SK-N-SH (cell line): ENCODE measurements around the gene SGCA. TPM values are rescaled to one million over a fixed set of nuclear protein-coding genes. Genes with fewer than 3 reads are reported as not detected.

Source experiments
- CTCF ChIA-PET: fragments of 300-600, 350-600 bp; formaldehyde crosslinking; extraction: SDS; loops from one replicate; lab custom pipeline; 2021; lab: Yijun Ruan, JAX
- POLR2A ChIA-PET: fragments of 350-600 bp; sonication (Branson Sonifier 250); formaldehyde crosslinking; extraction: SDS; loops from one replicate; lab custom pipeline; 2020; ENCODE audit warnings: antibody characterized with exemption, inconsistent platforms; lab: Yijun Ruan, JAX
- DNase-seq: peaks from one replicate; pipeline ENCODE4 v3.0.0; 2012
- H2AFZ ChIP-seq: fragments of 200-600 bp; sonication (generic); 2 replicates; pipeline ENCODE4 v1.8.1; 2016; ENCODE audit warnings: antibody characterized with exemption, mild to moderate bottlenecking, low read depth
- H3F3A ChIP-seq: fragments of 200-600 bp; sonication (generic); replicated peaks from 2 replicates; pipeline ENCODE3; 2016; ENCODE audit warnings: antibody characterized with exemption, mild to moderate bottlenecking; ENCODE audit not compliant: insufficient read depth
- H3K27ac ChIP-seq, 2 experiments: fragments of 200-500 bp in 1 of 2; fragments of 200-600 bp in 1 of 2; sonication (Bioruptor generic) in 1 of 2; sonication (generic), shearing (Covaris generic) in 1 of 2; 2 replicates each; pipeline versions ENCODE4 v1.5.1 to v1.6.1; 2014 to 2016; ENCODE audit warnings: low read depth in 2 of 2, inconsistent platforms in 1 of 2, low read length in 1 of 2, mild to moderate bottlenecking in 1 of 2, mixed read lengths in 1 of 2
- H3K27me3 ChIP-seq: fragments of 200-600 bp; sonication (generic), shearing (Covaris generic); 2 replicates; pipeline ENCODE4 v1.6.1; 2016; ENCODE audit warnings: mixed run types; ENCODE audit not compliant: insufficient read depth
- H3K36me3 ChIP-seq, 2 experiments: fragments of 200-500 bp in 1 of 2; fragments of 200-600 bp in 1 of 2; sonication (Bioruptor generic) in 1 of 2; sonication (generic) in 1 of 2; replicated peaks in 1 of 2; 2 replicates each; pipeline versions ENCODE3 to v1.5.1; 2014 to 2016; ENCODE audit warnings: low read length in 1 of 2, mild to moderate bottlenecking in 1 of 2; ENCODE audit not compliant: insufficient read depth in 2 of 2, control insufficient read depth in 1 of 2
- H3K4me1 ChIP-seq, 2 experiments: fragments of 200-500 bp in 1 of 2; fragments of 200-600 bp in 1 of 2; sonication (Bioruptor generic) in 1 of 2; sonication (generic), shearing (Covaris generic) in 1 of 2; 2 replicates each; pipeline versions ENCODE4 v1.5.1 to v1.6.1; 2014 to 2016; ENCODE audit warnings: low read depth in 1 of 2, low read length in 1 of 2, mixed run types in 1 of 2; ENCODE audit not compliant: insufficient read depth in 2 of 2, control insufficient read depth in 1 of 2
- H3K4me2 ChIP-seq: fragments of 200-600 bp; sonication (generic), shearing (Covaris generic); 2 replicates; pipeline ENCODE4 v1.6.1; 2017; ENCODE audit warnings: mixed run types
- H3K4me3 ChIP-seq, 2 experiments: fragments of 200-500 bp in 1 of 2; fragments of 200-600 bp in 1 of 2; sonication (Bioruptor generic) in 1 of 2; sonication (generic), shearing (Covaris generic) in 1 of 2; 2 replicates each; pipeline versions ENCODE4 v1.5.1 to v1.8.1; 2014 to 2016; ENCODE audit warnings: low read depth in 2 of 2, inconsistent platforms in 1 of 2, low read length in 1 of 2, mild to moderate bottlenecking in 1 of 2, mixed read lengths in 1 of 2, moderate library complexity in 1 of 2
- H3K79me2 ChIP-seq: fragments of 200-600 bp; sonication (generic); 2 replicates; pipeline ENCODE4 v1.8.1; 2017; ENCODE audit warnings: mild to moderate bottlenecking; ENCODE audit not compliant: insufficient read depth
- H3K9ac ChIP-seq: fragments of 200-600 bp; sonication (generic); 2 replicates; pipeline ENCODE4 v1.6.1; 2017; ENCODE audit warnings: mixed run types
- H3K9me2 ChIP-seq: fragments of 200-600 bp; sonication (generic); 2 replicates; pipeline ENCODE4 v1.6.1; 2017; ENCODE audit warnings: mixed run types
- H3K9me3 ChIP-seq: fragments of 200-600 bp; sonication (generic); 2 replicates; pipeline ENCODE4 v1.6.1; 2017; ENCODE audit warnings: mixed run types, mild to moderate bottlenecking, moderate library complexity
- H4K20me1 ChIP-seq: fragments of 200-600 bp; sonication (generic); 2 replicates; pipeline ENCODE4 v1.6.1; 2017; ENCODE audit warnings: mild to moderate bottlenecking, mixed run types; ENCODE audit not compliant: insufficient read depth
- CHD2 ChIP-seq: fragments of 150-350 bp; IDR thresholded peaks from 2 replicates; pipeline ENCODE4 v1.6.1; 2018; ENCODE audit warnings: low read length; ENCODE audit not compliant: partially characterized antibody
- GABPA ChIP-seq: IDR thresholded peaks from 2 replicates; pipeline ENCODE4 v1.4.0; 2012; ENCODE audit warnings: low read depth, mild to moderate bottlenecking
- MXI1 ChIP-seq: IDR thresholded peaks from 2 replicates; pipeline ENCODE4 v1.6.1; 2012; ENCODE audit warnings: mild to moderate bottlenecking, low read depth, low read length, improper control_type of control experiment
- TAF1 ChIP-seq: IDR thresholded peaks from 2 replicates; pipeline ENCODE4 v1.6.1; 2012; ENCODE audit warnings: low read depth, mild to moderate bottlenecking, low read length, moderate library complexity, borderline replicate concordance
- WGBS: methylation state at CpG from one replicate; pipeline ENCODE4 v1.1.6; 2017; ENCODE audit warnings: low lambda C conversion rate; 5-methylcytosine and 5-hydroxymethylcytosine counted together
- polyA plus RNA-seq, 3 experiments: library from polyadenylated mRNA; depleted of rRNA; stranded (reverse); fragments of >200 nt; gene quantifications; 2 replicates each; pipeline ENCODE4 v1.2.3, GENCODE V29; 2012
- TF ChIP-seq, protein P1 (sequence below): fragments of 200-600 bp; sonication (generic); IDR thresholded peaks from 2 replicates; pipeline ENCODE4 v1.6.1; 2017; ENCODE audit warnings: antibody characterized with exemption, mild to moderate bottlenecking, moderate library complexity

Gene SGCA
- polyA plus RNA-seq, 1 of the 3 experiments (the other 2 are of a cell fraction), result not detected

DNA sequence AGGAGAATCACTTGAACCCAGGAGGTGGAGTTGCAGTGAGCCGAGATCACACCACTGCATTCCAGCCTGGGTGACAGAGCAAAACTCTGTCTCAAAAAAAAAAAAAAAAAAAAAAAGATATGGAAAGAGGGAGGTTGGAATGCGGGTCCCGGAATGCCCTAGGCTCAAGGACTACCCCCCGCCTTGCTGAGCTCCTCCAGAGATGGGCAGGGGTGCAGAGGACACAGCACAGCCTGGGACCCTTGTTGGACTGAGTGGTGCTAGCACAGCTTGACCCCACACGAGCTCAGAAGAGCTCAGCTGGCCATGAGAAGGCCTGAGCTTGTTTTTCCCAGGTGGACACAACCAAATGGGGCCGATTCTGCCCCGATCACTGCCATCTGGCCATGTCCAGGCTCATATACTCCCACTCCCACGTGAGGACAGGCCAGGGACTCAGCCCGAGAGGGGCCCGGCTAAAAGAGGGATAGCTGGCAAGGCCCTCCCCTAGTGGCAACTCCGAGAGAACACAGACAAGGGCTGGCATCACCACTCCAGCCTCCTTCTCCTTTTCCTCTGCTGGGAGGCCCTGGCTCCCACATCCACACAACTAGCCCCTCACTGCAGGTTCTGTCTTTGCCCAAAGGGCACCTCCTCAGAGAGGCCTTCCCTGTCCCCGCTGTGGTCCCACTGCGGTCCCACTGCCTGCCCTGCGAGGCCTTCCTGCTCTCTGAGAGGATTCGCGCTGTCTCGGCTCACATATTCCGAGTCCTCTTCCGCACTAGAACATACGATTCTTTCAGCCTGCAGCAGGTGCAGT lies 11.0 kb downstream of the SGCA start:
- no peak overlapping the region for H3K4me3 ChIP-seq
- H4K20me1 ChIP-seq, result peaks cover 3% of the 10 kb centered on the region; the same call in 1 of the 2 replicates
- no peaks in the 10 kb centered on the region for H3K9me3 ChIP-seq
- no peak overlapping the region for H2AFZ ChIP-seq
- H3F3A ChIP-seq, result peaks cover 55% of the 10 kb centered on the region
- ChIA-PET CTCF (interaction anchor here (0.9 to 17.0 kb wide), 13 partner anchors 8 to 122 kb away, joined by 3 to 517 read pairs (median 21); partner anchors contain the start of genes COL1A1, PDK2 and PPP1R9B), POLR2A (interaction anchor here (1.6 to 2.0 kb wide), 3 partner anchors 11 to 21 kb away, joined by 4 to 17 read pairs (median 7); partner anchors contain the start of gene SGCA)
- TF ChIP-seq, protein P1, sequence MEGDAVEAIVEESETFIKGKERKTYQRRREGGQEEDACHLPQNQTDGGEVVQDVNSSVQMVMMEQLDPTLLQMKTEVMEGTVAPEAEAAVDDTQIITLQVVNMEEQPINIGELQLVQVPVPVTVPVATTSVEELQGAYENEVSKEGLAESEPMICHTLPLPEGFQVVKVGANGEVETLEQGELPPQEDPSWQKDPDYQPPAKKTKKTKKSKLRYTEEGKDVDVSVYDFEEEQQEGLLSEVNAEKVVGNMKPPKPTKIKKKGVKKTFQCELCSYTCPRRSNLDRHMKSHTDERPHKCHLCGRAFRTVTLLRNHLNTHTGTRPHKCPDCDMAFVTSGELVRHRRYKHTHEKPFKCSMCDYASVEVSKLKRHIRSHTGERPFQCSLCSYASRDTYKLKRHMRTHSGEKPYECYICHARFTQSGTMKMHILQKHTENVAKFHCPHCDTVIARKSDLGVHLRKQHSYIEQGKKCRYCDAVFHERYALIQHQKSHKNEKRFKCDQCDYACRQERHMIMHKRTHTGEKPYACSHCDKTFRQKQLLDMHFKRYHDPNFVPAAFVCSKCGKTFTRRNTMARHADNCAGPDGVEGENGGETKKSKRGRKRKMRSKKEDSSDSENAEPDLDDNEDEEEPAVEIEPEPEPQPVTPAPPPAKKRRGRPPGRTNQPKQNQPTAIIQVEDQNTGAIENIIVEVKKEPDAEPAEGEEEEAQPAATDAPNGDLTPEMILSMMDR, result peak; percentile 37
- TF ChIP-seq CHD2, result no peak
- TF ChIP-seq TAF1, result no peak
- no peak for TF ChIP-seq MXI1
- peak overlapping the region; percentile 94 to 100 for H3K27ac ChIP-seq
- no peaks in the 10 kb centered on the region for H3K36me3 ChIP-seq
- no peak for DNase-seq
- H3K27me3 ChIP-seq, result no peaks in the 10 kb centered on the region
- no peaks in the 10 kb centered on the region for H3K9me2 ChIP-seq
- H3K4me2 ChIP-seq, result no peak overlapping the region
- H3K9ac ChIP-seq, result no peak overlapping the region
- H3K4me1 ChIP-seq, result peaks cover 33 to 60% of the 10 kb centered on the region in 2 experiments
- no peaks in the 10 kb centered on the region for H3K79me2 ChIP-seq
- WGBS, result 95% methylated on average over 17 of the region's 20 CpGs

DNA sequence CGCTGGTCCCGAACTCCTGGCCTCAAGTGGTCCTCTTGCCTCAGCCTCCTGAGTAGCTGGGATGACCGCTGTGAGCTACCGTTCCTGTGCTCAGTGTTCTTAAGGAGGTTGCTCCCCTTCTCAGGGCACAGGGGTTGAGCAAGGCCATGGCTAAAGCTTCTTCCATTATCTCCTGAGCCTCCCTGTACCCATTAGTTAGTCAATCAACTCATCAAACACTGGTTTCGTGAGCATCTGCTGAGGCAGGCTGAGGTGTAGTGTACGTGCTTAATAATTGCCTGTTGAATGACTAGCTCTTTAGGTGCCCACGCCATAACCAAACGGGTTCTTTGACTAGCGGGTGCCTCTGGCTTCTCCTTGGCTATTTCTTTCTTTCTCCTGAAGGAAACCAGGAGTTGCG lies 11.7 kb downstream of the SGCA start:
- no peak for DNase-seq
- CTCF ChIA-PET, result interaction anchor here (0.7 to 17.0 kb wide), 22 partner anchors 8 to 121 kb away, joined by 3 to 517 read pairs (median 8); partner anchors contain the start of genes COL1A1, PDK2, PPP1R9B and SGCA

More for the DNA sequence above, 11.7 kb downstream of the SGCA start:
- H3K9ac ChIP-seq, result peak overlapping the region; percentile 55; the same call in 1 of the 2 replicates
- peaks cover 33 to 57% of the 10 kb centered on the region in 2 experiments for H3K4me1 ChIP-seq
- POLR2A ChIA-PET, result interaction anchor here (0.9 to 2.0 kb wide), 10 partner anchors 12 to 170 kb away, joined by 3 to 17 read pairs (median 4); partner anchors contain the start of genes PPP1R9B and SGCA
- H3F3A ChIP-seq, result peaks cover 61% of the 10 kb centered on the region
- no peaks in the 10 kb centered on the region for H3K9me2 ChIP-seq
- peaks cover 10% of the 10 kb centered on the region for H4K20me1 ChIP-seq
- no peaks in the 10 kb centered on the region for H3K27me3 ChIP-seq
- H3K4me3 ChIP-seq, result no peak overlapping the region
- no peaks in the 10 kb centered on the region for H3K36me3 ChIP-seq
- H3K79me2 ChIP-seq, result no peaks in the 10 kb centered on the region
- H3K4me2 ChIP-seq, result peak overlapping the region; percentile 68
- 97% methylated on average over 10 of the region's 10 CpGs for WGBS
- TF ChIP-seq TAF1 (no peak), GABPA (no peak)
- TF ChIP-seq, all 33 proteins: peak for 0
- Histone ChIP-seq H3K9me3 (no peaks in the 10 kb centered on the region), H3K27ac (peak overlapping the region; percentile 94 to 100), H2AFZ (no peak overlapping the region)
